ENCODE measurements around the gene IP6K3. TPM values are rescaled to one million over a fixed set of nuclear protein-coding genes. Genes with fewer than 3 reads are reported as not detected.

Gene IP6K3
- polyA plus RNA-seq, 1 experiment = 0.75 TPM

DNA sequence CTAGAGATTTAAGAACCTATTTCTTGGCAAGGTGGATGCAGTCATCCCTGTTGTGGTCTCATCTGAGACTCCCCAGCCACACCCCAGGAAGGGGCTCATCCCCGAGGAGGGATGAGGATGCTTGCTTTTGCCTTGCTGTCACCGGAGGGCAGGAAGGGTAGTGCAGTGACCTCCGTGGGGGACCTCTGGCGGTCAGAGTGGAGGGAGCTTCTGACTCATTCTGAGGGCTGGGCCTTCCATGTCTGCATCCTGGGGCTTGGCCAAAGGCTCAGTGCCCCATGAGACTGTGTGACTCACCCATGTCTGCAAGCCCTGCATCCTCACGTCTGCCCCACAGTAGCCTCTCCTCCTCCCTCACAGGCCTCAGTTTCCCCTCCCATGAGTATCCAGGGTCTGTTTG lies 73.9 kb downstream of the IP6K3 start:
- DNase-seq (ENCODE audit: low read depth) = peak; percentile 84
- TF ChIP-seq, protein P1, sequence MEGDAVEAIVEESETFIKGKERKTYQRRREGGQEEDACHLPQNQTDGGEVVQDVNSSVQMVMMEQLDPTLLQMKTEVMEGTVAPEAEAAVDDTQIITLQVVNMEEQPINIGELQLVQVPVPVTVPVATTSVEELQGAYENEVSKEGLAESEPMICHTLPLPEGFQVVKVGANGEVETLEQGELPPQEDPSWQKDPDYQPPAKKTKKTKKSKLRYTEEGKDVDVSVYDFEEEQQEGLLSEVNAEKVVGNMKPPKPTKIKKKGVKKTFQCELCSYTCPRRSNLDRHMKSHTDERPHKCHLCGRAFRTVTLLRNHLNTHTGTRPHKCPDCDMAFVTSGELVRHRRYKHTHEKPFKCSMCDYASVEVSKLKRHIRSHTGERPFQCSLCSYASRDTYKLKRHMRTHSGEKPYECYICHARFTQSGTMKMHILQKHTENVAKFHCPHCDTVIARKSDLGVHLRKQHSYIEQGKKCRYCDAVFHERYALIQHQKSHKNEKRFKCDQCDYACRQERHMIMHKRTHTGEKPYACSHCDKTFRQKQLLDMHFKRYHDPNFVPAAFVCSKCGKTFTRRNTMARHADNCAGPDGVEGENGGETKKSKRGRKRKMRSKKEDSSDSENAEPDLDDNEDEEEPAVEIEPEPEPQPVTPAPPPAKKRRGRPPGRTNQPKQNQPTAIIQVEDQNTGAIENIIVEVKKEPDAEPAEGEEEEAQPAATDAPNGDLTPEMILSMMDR (IDR thresholded peaks at IDR 0.05; ENCODE audit: insufficient read depth, low read depth, low read length) = peak; percentile 76
- Histone ChIP-seq H3K4me3 (ENCODE audit: low read depth, low read length) (no peak overlapping the region), H3K27me3 (ENCODE audit: control insufficient read depth, insufficient read depth, low read length) (no peaks in the 10 kb centered on the region), H3K36me3 (ENCODE audit: control insufficient read depth, insufficient read depth, low read length) (peaks cover 21% of the 10 kb centered on the region)
- POLR2A ChIA-PET = no interaction called here
- CTCF ChIA-PET = interaction anchor here (0.7 to 3.4 kb wide), 15 partner anchors 8 to 92 kb away, joined by 3 to 20 read pairs (median 4); partner anchors contain the start of genes BAK1 and UQCC2

DNA sequence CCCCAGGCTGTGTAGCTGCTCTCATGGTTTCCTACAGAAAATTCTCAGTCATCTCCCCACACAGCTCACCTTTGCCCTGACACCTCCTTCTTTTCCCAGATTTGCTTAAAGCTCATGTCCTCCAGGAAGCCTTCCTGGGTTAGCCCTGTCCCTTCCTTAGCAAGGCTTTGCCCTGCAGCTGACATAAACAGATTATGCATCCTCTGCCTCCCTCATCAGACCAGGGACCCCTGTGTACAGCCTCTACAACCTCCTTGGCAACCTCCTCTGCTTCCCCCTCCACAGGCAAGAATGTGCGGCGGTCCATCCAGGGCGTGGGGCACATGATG lies 75.0 kb downstream of the IP6K3 start:
- H3K36me3 ChIP-seq (ENCODE audit: control insufficient read depth, insufficient read depth, low read length) = peaks cover 23% of the 10 kb centered on the region
- TF ChIP-seq, protein P1 (IDR thresholded peaks at IDR 0.05; ENCODE audit: insufficient read depth, low read depth, low read length) = no peak
- H3K4me3 ChIP-seq (ENCODE audit: low read depth, low read length) = no peak overlapping the region
- POLR2A ChIA-PET = no interaction called here
- H3K27me3 ChIP-seq (ENCODE audit: control insufficient read depth, insufficient read depth, low read length) = no peaks in the 10 kb centered on the region
- CTCF ChIA-PET = interaction anchor here (0.7 to 3.4 kb wide), 8 partner anchors 13 to 87 kb away, joined by 3 to 20 read pairs (median 6); no protein-coding TSS in a partner anchor
- DNase-seq (ENCODE audit: low read depth) = no peak

Small RNA genes within 50 kb of the gene (small RNA-seq; reads per million reads assigned to genes)
- not detected for gene MIR3934 (ENCODE audit: insufficient read length, low read depth, low replicate concordance)

Other genes with a start within 250 kb of the IP6K3 start
- gene BAK1, start 166.6 kb downstream of the IP6K3 start, polyA plus RNA-seq (2011; rRNA removed) = 16.6 and 24.5 TPM in 2 replicates
- gene ITPR3, start 125.6 kb downstream of the IP6K3 start, polyA plus RNA-seq (2011; rRNA removed) = 8.6 and 16.6 TPM in 2 replicates
- gene UQCC2, start 35.2 kb downstream of the IP6K3 start, polyA plus RNA-seq (2011; rRNA removed) = 51.7 and 66.5 TPM in 2 replicates
- gene LEMD2, start 42.2 kb upstream of the IP6K3 start, polyA plus RNA-seq (2011; rRNA removed) = 59.8 and 62.2 TPM in 2 replicates
- not detected in 2 replicates for gene MLN, start 57.1 kb upstream of the IP6K3 start, polyA plus RNA-seq (2011; rRNA removed)

Measured in BJ (cell line).